Measurements from ENCODE around the gene PTPRD.

The PTPRD gene

DNA sequence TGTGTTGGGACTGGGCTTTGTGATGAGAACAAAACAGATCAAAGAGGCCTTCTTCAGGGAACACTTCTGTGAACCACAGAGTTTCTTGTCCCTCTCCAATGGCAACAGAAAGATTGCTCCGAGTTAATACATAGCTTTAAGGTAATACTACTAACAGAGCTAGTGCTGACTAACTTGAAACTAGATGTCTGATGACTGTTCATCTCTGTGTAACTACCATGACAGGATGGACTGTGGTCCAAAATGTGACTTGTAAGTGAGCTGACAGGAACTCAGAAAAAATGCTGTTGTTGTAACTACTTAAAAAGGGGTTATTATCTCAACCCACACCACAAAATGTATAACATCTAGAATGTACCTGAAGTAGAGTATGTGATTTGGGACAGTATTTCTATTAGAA, 2183.0 kb downstream of the PTPRD start:
- no peak for DNase-seq (ENCODE audit: low spot score)
- TF ChIP-seq, protein P1, sequence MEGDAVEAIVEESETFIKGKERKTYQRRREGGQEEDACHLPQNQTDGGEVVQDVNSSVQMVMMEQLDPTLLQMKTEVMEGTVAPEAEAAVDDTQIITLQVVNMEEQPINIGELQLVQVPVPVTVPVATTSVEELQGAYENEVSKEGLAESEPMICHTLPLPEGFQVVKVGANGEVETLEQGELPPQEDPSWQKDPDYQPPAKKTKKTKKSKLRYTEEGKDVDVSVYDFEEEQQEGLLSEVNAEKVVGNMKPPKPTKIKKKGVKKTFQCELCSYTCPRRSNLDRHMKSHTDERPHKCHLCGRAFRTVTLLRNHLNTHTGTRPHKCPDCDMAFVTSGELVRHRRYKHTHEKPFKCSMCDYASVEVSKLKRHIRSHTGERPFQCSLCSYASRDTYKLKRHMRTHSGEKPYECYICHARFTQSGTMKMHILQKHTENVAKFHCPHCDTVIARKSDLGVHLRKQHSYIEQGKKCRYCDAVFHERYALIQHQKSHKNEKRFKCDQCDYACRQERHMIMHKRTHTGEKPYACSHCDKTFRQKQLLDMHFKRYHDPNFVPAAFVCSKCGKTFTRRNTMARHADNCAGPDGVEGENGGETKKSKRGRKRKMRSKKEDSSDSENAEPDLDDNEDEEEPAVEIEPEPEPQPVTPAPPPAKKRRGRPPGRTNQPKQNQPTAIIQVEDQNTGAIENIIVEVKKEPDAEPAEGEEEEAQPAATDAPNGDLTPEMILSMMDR (IDR thresholded peaks at IDR 0.05; ENCODE audit: extremely low read depth, missing control alignments): no peak

DNA sequence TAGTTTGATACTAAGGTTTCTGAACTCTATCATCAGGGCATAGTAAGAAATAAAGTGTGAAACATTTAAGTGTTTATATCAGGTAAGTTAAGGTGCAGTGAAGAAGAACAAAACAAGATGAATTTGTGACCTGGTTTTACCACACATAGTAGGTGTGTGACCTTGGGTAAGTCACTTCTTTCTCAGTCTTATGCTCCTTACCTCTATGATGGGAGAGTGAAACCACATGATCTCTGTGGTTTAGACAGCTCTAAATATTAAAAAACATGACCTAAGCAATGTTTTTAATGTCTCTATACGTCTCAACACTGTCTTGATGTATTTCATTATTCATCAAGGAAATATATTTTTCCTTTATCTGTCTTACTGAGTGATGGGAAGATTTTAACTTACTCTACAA, 2183.6 kb downstream of the PTPRD start:
- TF ChIP-seq, protein P1 (IDR thresholded peaks at IDR 0.05; ENCODE audit: extremely low read depth, missing control alignments): no peak
- DNase-seq (ENCODE audit: low spot score): no peak

DNA sequence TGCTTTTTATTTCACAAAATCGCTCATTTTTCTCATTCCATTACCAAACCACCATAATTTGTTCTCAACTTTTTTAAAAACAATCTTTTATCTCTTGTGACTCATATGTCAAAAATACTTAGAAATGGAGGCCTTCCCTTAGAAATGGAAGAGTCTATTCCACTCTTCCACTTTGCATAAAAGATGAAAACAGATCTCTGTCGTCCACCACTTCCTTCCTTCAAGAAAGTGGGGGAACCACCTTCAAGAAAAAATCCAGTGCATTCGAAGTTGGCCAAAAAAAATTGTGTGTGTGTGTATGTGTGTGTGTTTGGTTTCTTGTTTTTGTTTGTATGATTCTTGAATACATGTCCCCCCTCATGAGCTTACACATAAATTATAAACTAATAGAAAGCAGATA, 2184.4 kb downstream of the PTPRD start:
- TF ChIP-seq, protein P1 (IDR thresholded peaks at IDR 0.05; ENCODE audit: extremely low read depth, missing control alignments): no peak
- no peak for DNase-seq (ENCODE audit: low spot score)

DNA sequence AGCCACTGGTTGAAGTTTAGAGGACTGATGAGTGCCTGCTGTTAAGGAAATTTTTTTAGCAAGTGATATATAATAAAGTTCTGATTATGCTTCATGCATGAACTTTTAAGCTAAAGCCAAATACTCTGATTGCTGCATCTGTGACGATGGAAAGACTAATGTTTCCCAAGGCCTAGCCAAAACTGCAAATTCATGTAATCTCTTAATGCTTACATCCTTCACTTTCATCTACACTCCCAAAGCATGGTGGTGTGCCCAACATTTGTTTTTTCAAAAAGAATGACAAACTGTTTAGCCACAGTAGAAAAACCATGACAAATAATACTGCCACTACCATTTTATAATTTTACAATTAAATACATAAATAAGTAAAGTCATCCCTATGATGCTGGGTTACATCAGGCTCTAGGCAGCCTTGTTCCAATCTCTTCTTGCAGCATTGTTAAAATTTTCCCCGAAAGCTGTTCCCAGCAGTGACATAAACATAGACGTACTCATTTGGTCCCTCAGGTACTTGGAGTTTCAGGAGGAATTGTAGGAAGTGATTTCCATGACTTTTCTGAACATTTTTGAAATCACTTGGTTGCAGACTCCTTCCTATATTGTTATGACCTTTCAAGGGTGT, 2187.9 kb downstream of the PTPRD start:
- TF ChIP-seq, protein P1 (IDR thresholded peaks at IDR 0.05; ENCODE audit: extremely low read depth, missing control alignments): no peak

DNA sequence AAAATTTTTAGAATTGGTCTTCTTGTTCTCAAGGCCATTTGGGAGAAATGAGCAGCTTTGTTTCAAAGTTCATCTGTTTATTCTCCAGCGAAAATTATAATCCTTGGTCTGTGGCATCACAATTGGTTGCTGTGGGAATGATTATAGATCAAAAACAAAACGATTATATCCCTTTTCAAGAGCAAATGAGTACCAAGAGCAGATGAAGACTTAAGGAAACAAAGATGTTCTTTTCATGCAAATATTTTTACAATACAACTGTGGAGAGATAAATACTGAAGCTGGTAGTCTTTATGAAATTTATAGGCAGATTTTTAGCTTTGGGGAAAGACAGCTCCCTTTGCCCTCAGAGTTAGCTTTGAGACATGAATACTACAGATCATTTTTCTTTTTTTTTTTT, 2192.4 kb downstream of the PTPRD start:
- TF ChIP-seq, protein P1 (IDR thresholded peaks at IDR 0.05; ENCODE audit: extremely low read depth, missing control alignments): no peak
- no peak for DNase-seq (ENCODE audit: low spot score)

More for the DNA sequence above, 2187.9 kb downstream of the PTPRD start:
- DNase-seq (ENCODE audit: low spot score): no peak

DNA sequence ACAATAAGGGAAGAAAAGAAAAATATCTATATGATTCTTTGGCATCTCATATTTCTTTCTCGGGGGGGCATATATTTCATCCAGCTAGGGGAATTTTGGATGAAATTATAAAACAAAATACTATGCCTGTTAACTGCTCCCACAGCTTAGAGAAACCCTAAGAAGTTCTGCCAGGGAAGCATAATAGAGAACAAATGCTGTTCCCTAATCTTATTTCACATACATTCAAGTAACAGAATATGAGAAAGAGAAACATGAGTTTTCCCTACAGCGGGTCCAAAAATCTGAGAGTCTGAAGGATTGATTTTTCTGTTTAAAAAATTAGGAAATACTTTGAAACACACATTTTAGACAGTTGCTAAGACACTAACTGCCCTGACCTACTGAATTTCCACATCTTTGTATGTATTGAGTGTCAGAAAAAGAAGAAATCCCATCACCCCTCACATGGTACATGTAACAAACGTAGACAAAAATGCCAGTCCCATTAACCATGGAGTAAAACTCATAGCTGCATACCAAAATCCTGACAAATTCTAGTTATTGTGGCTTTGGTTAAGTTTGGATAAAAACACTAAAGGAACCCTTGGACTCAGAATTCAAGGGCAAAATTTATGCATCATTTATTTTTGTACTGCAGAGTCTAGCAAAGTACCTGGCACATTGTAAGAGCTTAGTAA, 2193.1 kb downstream of the PTPRD start:
- DNase-seq (ENCODE audit: low spot score): no peak
- TF ChIP-seq, protein P1 (IDR thresholded peaks at IDR 0.05; ENCODE audit: extremely low read depth, missing control alignments): no peak

DNA sequence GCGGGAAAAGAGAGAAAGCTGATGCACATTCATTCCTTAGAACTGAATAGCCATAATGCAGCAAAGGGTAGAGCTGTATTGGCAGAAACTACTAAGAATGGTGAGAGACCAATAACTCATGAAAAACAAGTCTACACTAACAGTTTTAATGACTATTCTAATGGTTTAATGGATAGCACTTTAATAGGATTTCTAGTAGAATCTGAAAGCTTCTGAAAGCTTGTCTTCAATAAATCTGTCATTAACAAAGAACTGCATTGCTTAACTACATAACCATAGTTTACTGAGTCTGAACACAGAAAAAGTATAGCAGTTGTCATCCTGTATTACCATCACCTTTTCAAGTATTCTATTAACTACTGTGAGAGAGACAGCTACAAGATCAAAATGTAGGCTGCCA, 2195.5 kb downstream of the PTPRD start:
- no peak for DNase-seq (ENCODE audit: low spot score)
- TF ChIP-seq, protein P1 (IDR thresholded peaks at IDR 0.05; ENCODE audit: extremely low read depth, missing control alignments): no peak

Measured in GM20000 (cell line).